Measurements from ENCODE around the gene PRSS8.

DNA sequence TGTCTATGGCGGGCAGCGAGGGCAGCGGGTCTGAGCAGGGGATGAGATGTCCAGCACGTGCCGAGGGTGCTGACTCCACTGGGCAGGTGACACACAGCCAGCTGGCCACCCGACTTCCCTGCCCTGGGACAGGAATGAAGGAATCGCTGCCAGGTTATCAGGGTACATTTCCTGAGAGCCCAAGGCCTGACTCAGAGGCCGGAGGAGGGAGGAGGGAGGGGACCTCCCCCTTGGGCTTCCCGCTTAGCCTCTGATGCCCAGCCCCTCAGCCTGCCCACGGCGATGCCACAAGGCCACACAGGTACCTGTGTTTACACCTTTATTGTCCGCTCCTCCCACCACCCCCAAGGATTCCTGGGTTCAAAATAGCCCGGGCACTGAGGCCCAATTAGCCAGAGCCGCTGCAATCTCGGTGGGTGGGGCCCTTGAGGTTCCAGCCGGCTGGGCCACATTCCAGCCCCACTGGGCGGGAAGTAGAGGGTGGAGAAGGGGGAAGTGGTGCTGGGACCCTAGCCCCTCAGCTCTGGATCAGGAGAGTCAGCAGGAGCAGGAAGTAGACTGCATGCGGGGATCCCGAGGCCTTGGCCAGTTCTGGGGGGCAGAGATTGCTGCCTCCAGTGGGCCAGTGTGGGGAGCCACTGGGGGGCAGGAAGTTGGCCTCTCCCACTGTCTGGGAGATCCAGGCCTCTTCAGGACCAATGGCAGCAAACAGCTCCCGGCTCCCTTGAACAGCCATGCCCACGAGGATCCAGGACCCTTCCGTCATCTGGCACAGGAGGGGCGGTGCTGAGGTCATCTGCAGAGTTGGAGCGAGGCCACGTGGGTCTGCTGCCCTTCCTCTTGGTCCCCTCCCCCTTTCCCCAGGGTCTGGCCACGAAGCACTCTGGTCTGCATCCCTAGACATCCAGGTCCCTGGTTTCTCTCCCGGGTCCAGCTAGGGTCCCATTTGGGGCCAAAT lies 3.4 kb upstream of the PRSS8 start:
- TF ChIP-seq GATA2 (IDR thresholded peaks at IDR 0.05; ENCODE audit: low read depth, low read length) (no peak), GATA3 (IDR thresholded peaks at IDR 0.05; ENCODE audit: low read depth, low read length) (no peak)
